HepG2 (cell line): Measurements from ENCODE around the gene IFI35. TPM values are rescaled to one million over a fixed set of nuclear protein-coding genes. Genes with fewer than 3 reads are reported as not detected.

Experiments
- CENPT ChIP-seq: sonication (generic); formaldehyde crosslinking; IDR thresholded peaks from 2 replicates; pipeline ENCODE4 v1.8.0; 2022; ENCODE audit warnings: low read depth, mild to moderate bottlenecking, moderate library complexity, missing genetic modification reagents
- FOSL1 ChIP-seq: sonication (generic); formaldehyde crosslinking; IDR thresholded peaks from 2 replicates; pipeline ENCODE4 v1.9.0; 2021; ENCODE audit warnings: missing genetic modification reagents, borderline replicate concordance
- FOXC1 ChIP-seq: sonication (generic); formaldehyde crosslinking; IDR thresholded peaks from 2 replicates; pipeline ENCODE4 v1.8.0; 2022; ENCODE audit warnings: mild to moderate bottlenecking, missing genetic modification reagents, borderline replicate concordance
- KLF9 ChIP-seq: IDR thresholded peaks from 2 replicates; pipeline ENCODE4 v1.6.1; 2016; ENCODE audit warnings: low read depth
- TGIF2 ChIP-seq: IDR thresholded peaks from 2 replicates; pipeline ENCODE4 v1.6.1; 2016; ENCODE audit warnings: control low read depth, missing compliant biosample characterization
- ZNF749 ChIP-seq: sonication (generic); formaldehyde crosslinking; IDR thresholded peaks from 2 replicates; pipeline ENCODE4 v1.8.0; 2022; ENCODE audit warnings: mild to moderate bottlenecking, missing genetic modification reagents, moderate library complexity, borderline replicate concordance
- polyA plus RNA-seq, 8 experiments: library from polyadenylated mRNA; depleted of rRNA in 3 of 8; stranded (reverse) in 7 of 8; unstranded in 1 of 8; fragments of >200 nt; fragmentation: Illumina TruSeq in 4 of 8; extraction: Trizol in 4 of 8; gene quantifications; 2 replicates each; pipeline versions ENCODE4 v1.2.1 to v1.2.3, GENCODE V29; 2011 to 2016; ENCODE audit warnings: low read depth in 4 of 8, missing spikeins in 1 of 8, mixed read lengths in 1 of 8; ENCODE audit not compliant: insufficient read depth in 1 of 8
- total RNA-seq, 5 experiments: library from RNA; depleted of rRNA; stranded (reverse); fragments of >200 nt; fragmentation: Illumina TruSeq; extraction: Trizol; gene quantifications; 2 replicates each; pipeline ENCODE4 v1.2.3, GENCODE V29; 2016; ENCODE audit warnings: low read depth in 1 of 5
- TF ChIP-seq, protein P1 (sequence below): sonication (generic); formaldehyde crosslinking; IDR thresholded peaks from 2 replicates; pipeline ENCODE4 v1.4.0; 2020; ENCODE audit warnings: mild to moderate bottlenecking, missing genetic modification reagents
- TF ChIP-seq, protein P2 (sequence below): IDR thresholded peaks from 2 replicates; pipeline ENCODE4 v1.6.1; 2016; ENCODE audit warnings: control low read depth

The IFI35 gene
- total and polyA plus RNA-seq, 2 of the 13 experiments (the other 11 are each of a cell fraction or from before 2014, with no cell fraction given): 28.9 to 38.1 TPM

DNA sequence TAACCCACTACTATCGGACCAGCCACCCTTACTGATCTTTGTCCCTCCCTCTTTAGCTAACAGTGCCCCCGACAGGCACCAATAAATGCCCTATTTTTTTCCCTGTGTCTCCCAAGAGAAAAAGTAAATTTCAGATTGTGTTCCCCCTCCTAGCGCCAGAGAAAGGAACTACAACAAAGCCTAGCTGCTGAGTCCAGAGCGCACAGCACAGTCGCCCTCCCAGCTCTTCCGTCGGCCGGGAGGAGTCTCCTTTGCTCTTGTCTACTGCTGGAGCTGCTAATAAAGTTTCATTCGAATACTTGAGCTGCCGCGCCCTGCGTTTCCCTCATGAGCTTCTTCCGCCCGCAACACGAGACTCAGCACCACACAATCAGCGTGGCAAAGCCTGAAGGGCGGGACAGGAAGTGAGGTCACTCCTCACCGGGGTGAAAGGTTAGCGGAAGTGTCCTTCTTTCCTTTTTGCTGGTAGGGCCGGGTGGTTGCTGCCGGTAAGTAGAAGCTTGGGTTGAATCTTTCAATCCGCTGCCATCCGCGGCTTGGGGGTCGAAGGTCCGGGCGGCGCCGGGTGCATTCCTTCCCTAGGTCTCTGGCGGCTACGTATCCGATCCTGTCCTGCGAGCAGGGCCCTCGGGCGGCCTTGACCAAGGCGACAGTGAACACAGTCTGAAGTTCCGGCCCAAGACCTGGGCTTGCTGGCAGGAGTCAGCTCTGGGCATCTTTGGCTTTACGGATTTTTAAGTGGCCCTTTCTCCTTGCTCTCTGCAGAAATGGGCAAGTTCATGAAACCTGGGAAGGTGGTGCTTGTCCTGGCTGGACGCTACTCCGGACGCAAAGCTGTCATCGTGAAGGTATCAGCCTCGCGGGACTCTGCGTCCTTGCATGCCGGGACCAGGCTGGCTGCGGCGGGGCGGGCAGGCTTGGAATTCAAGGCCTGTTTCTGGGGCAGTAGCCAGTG lies 8.3 kb upstream of the IFI35 start, which contains the start of gene RPL27 (continued):
- TF ChIP-seq, protein P1, sequence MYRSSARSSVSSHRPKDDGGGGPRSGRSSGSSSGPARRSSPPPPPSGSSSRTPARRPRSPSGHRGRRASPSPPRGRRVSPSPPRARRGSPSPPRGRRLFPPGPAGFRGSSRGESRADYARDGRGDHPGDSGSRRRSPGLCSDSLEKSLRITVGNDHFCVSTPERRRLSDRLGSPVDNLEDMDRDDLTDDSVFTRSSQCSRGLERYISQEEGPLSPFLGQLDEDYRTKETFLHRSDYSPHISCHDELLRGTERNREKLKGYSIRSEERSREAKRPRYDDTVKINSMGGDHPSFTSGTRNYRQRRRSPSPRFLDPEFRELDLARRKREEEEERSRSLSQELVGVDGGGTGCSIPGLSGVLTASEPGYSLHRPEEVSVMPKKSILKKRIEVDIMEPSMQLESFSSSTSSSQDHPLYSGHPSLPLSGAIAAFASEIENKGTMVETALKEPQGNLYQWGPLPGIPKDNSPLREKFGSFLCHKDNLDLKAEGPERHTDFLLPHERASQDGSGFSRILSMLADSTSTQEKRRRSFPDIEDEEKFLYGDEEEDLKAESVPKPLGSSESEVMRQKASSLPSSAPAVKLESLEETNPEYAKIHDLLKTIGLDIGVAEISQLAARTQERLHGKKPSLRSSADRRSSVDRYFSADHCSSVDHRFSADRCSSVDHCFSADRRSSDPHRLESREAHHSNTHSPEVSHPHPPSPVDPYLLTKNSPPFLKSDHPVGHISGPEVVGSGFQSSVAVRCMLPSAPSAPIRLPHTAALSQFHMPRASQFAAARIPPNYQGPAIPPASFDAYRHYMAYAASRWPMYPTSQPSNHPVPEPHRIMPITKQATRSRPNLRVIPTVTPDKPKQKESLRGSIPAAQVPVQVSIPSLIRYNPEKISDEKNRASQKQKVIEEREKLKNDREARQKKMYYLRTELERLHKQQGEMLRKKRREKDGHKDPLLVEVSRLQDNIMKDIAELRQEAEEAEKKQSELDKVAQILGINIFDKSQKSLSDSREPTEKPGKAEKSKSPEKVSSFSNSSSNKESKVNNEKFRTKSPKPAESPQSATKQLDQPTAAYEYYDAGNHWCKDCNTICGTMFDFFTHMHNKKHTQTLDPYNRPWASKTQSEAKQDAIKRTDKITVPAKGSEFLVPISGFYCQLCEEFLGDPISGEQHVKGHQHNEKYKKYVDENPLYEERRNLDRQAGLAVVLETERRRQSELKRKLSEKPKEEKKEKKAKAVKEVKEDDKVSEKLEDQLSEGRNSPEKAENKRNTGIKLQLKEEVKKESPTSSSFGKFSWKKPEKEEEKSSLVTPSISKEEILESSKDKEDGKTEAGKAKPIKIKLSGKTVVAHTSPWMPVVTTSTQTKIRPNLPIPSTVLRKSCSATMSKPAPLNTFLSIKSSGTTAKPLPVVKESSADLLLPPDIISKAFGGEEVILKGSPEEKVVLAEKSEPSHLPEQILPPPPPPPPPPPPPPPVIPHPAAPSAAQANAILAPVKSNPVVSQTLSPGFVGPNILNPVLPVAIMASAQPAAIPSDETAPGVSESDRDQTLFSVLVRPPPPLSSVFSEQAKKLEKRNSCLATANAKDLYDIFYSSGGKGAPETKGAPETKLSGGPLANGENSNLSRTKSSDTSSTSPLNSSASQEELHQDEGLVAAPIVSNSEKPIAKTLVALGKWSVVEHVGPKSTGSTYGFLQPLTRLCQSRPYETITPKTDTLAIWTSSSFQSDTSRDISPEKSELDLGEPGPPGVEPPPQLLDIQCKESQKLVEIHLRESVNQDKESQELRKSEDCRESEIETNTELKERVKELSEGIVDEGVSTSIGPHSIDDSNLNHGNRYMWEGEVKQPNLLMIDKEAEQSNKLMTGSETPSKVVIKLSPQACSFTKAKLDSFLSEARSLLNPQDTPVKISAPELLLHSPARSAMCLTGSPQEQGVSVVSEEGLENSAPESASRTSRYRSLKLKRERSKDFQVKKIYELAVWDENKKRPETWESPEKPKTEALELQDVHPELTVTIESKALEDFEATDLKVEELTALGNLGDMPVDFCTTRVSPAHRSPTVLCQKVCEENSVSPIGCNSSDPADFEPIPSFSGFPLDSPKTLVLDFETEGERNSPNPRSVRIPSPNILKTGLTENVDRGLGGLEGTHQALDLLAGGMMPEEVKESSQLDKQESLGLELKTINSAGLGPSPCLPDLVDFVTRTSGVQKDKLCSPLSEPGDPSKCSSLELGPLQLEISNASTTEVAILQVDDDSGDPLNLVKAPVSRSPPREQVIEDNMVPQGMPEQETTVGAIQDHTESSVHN (CRISPR knock-in tag): peak; percentile 99
- TF ChIP-seq CENPT (CRISPR knock-in tag): peak; percentile 91
- TF ChIP-seq, protein P2, sequence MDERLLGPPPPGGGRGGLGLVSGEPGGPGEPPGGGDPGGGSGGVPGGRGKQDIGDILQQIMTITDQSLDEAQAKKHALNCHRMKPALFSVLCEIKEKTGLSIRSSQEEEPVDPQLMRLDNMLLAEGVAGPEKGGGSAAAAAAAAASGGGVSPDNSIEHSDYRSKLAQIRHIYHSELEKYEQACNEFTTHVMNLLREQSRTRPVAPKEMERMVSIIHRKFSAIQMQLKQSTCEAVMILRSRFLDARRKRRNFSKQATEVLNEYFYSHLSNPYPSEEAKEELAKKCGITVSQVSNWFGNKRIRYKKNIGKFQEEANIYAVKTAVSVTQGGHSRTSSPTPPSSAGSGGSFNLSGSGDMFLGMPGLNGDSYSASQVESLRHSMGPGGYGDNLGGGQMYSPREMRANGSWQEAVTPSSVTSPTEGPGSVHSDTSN (CRISPR knock-in tag): no peak; the same call in 1 of the 2 replicates
- TF ChIP-seq KLF9 (CRISPR knock-in tag): peak; percentile 91
- TF ChIP-seq TGIF2: peak; percentile 68
- no peak for TF ChIP-seq FOSL1 (CRISPR knock-in tag)
- TF ChIP-seq ZNF749 (CRISPR knock-in tag): peak; percentile 89; the same call in 1 of the 2 replicates
- TF ChIP-seq FOXC1 (CRISPR knock-in tag): peak; percentile 82
